PC-3 (cell line): ENCODE measurements around the gene PANK4. TPM values are rescaled to one million over a fixed set of nuclear protein-coding genes. Genes with fewer than 3 reads are reported as not detected.

Source experiments
- ATAC-seq: fragments of 200-7000 bp; cut with Tn5 transposase; 2 replicates; pipeline ENCODE4 v1.9.1; 2020; ENCODE audit warnings: mild to moderate bottlenecking, moderate library complexity
- BruUV-seq: library from RNA; stranded (reverse); fragments of 400-500 nt; replicated peaks from 2 replicates; lab custom pipeline; 2021; lab: Mats Ljungman, UMichigan
- CTCF ChIA-PET: fragments of 300-600 bp; sonication (Branson Sonifier 250); formaldehyde crosslinking; loops from one replicate; lab custom pipeline; 2022; ENCODE audit warnings: antibody characterized with exemption; lab: Charles Lee
- POLR2A ChIA-PET: fragments of 300-600 bp; sonication (Branson Sonifier 250); formaldehyde crosslinking; loops from one replicate; lab custom pipeline; 2022; ENCODE audit warnings: antibody characterized with exemption; ENCODE audit not compliant: unreplicated experiment; lab: Charles Lee
- DNase-seq: peaks from one replicate; pipeline ENCODE4 v3.0.0-alpha.2; 2015
- H2AFZ ChIP-seq: fragments of 300-600 bp; sonication (generic); 2 replicates; pipeline ENCODE4 v1.6.0; 2016; ENCODE audit warnings: antibody characterized with exemption, low read length
- H3F3A ChIP-seq: fragments of 300-600 bp; sonication (generic); one replicate; pipeline ENCODE4 v1.6.0; 2017; ENCODE audit warnings: antibody characterized with exemption, low read length, control low read depth, mild to moderate bottlenecking; ENCODE audit not compliant: unreplicated experiment
- H3K27ac ChIP-seq: fragments of 300-600 bp; sonication (generic); 2 replicates; pipeline ENCODE4 v1.5.1; 2016; ENCODE audit warnings: mild to moderate bottlenecking, low read length
- H3K27me3 ChIP-seq: fragments of 300-600 bp; sonication (generic); 2 replicates; pipeline ENCODE4 v1.6.1; 2016; ENCODE audit warnings: low read length, mixed read lengths
- H3K36me3 ChIP-seq: fragments of 300-600 bp; sonication (generic); 2 replicates; pipeline ENCODE4 v1.6.1; 2016; ENCODE audit warnings: low read depth, mixed run types, low read length, mixed read lengths
- H3K4me1 ChIP-seq: fragments of 300-600 bp; sonication (generic); 2 replicates; pipeline ENCODE4 v1.5.1; 2016; ENCODE audit warnings: low read length; ENCODE audit not compliant: insufficient read depth
- H3K4me2 ChIP-seq: fragments of 300-600 bp; sonication (generic); 2 replicates; pipeline ENCODE4 v1.6.0; 2016; ENCODE audit warnings: low read length
- H3K4me3 ChIP-seq: fragments of 300-600 bp; sonication (generic); 2 replicates; pipeline ENCODE4 v1.5.1; 2016; ENCODE audit warnings: mild to moderate bottlenecking, low read length, mixed read lengths
- H3K79me2 ChIP-seq: fragments of 300-600 bp; sonication (generic); 2 replicates; pipeline ENCODE4 v1.6.1; 2017; ENCODE audit warnings: low read length, mixed read lengths
- H3K9ac ChIP-seq: fragments of 300-600 bp; sonication (generic); 2 replicates; pipeline ENCODE4 v1.6.0; 2016; ENCODE audit warnings: mild to moderate bottlenecking, low read length
- H3K9me2 ChIP-seq: fragments of 300-600 bp; sonication (generic); replicated peaks from 2 replicates; pipeline ENCODE4 v1.6.1; 2016; ENCODE audit warnings: mixed run types, low read length, mixed read lengths
- H3K9me3 ChIP-seq: fragments of 300-600 bp; sonication (generic); 2 replicates; pipeline ENCODE4 v1.6.1; 2016; ENCODE audit warnings: low read length, mixed read lengths
- H4K20me1 ChIP-seq: fragments of 300-600 bp; sonication (generic); 2 replicates; pipeline ENCODE4 v1.6.1; 2016; ENCODE audit warnings: low read length, mixed read lengths
- EZH2 ChIP-seq: fragments of 300-600 bp; sonication (generic); IDR thresholded peaks from one replicate; pipeline ENCODE4 v1.6.1; 2017; ENCODE audit warnings: antibody characterized with exemption, mild to moderate bottlenecking, low read length; ENCODE audit not compliant: unreplicated experiment
- EZH2phosphoT487 ChIP-seq: fragments of 300-600 bp; sonication (generic); IDR thresholded peaks from 2 replicates; pipeline ENCODE4 v1.6.1; 2018; ENCODE audit warnings: mild to moderate bottlenecking, antibody characterized with exemption, low read length, borderline replicate concordance
- intact Hi-C: fragments of 100-400 bp; cut with micrococcal nuclease; formaldehyde crosslinking; loops from 2 replicates; pipeline ENCODE4 v1.9.0; 2023
- total RNA-seq: library from RNA; depleted of rRNA; stranded (reverse); fragments of >200 nt; gene quantifications from 2 replicates; pipeline ENCODE4 v1.2.3, GENCODE V29; 2014
- TF ChIP-seq, protein P1 (sequence below): fragments of 300-600 bp; sonication (generic); conservative IDR thresholded peaks from 2 replicates; pipeline ENCODE4 v1.5.1; 2017; ENCODE audit warnings: antibody characterized with exemption, low read depth, mild to moderate bottlenecking, low read length

Gene PANK4
- total RNA-seq, 1 experiment from 2014 or later, result 69.4 TPM

DNA sequence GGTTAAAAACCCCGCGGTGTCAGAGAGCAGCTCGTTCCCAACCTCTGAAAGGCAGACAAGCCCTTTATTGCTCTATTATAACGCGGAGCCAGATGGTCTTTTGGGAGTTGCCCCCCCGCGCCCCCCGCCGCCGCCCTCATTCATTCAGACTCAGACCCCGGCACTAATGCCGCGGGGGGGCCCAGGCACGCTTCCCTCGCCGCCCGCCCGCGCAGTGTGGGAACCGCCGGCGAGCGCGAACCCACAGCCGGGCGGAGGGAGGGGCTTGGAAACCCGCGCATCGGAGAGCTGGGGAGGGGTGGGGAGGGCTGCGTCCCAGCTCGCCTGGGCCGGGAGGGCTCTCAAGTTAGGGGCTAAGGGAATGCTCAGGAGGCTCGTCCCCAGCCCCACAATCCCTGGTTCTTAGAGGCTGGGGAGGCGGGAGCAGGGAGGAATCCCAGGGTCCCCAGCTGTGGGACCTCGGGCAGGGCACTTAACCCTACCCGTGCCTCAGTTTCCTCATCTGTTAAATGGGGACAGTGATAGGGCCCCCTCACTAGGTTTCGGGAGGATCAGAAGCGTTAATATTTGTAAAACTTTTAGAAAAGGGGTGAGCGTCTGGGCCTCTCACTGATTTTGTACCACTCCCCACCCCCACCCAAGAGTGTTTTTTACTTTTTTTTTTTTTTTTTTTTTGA lies 14.6 kb upstream of the PANK4 start:
- no peaks in the 10 kb centered on the region for H4K20me1 ChIP-seq
- no peak overlapping the region for H3K4me2 ChIP-seq
- peaks cover 6% of the 10 kb centered on the region for H3K4me1 ChIP-seq
- ChIA-PET POLR2A (no interaction called here), CTCF (no interaction called here)
- H3K27me3 ChIP-seq, result no peaks in the 10 kb centered on the region
- no peak overlapping the region for H3K9ac ChIP-seq
- no peaks in the 10 kb centered on the region for H3K9me3 ChIP-seq
- intact Hi-C loops, result no loop called here
- H3K4me3 ChIP-seq, result no peak overlapping the region
- no TSS peak for BruUV-seq
- H3K79me2 ChIP-seq, result no peaks in the 10 kb centered on the region
- no peak for DNase-seq
- ATAC-seq, result no peak
- no peak for TF ChIP-seq EZH2
- TF ChIP-seq EZH2phosphoT487, result no peak
- TF ChIP-seq, protein P1, sequence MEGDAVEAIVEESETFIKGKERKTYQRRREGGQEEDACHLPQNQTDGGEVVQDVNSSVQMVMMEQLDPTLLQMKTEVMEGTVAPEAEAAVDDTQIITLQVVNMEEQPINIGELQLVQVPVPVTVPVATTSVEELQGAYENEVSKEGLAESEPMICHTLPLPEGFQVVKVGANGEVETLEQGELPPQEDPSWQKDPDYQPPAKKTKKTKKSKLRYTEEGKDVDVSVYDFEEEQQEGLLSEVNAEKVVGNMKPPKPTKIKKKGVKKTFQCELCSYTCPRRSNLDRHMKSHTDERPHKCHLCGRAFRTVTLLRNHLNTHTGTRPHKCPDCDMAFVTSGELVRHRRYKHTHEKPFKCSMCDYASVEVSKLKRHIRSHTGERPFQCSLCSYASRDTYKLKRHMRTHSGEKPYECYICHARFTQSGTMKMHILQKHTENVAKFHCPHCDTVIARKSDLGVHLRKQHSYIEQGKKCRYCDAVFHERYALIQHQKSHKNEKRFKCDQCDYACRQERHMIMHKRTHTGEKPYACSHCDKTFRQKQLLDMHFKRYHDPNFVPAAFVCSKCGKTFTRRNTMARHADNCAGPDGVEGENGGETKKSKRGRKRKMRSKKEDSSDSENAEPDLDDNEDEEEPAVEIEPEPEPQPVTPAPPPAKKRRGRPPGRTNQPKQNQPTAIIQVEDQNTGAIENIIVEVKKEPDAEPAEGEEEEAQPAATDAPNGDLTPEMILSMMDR, result no peak
- no peaks in the 10 kb centered on the region for H3K36me3 ChIP-seq
- no peaks in the 10 kb centered on the region for H3F3A ChIP-seq
- no peaks in the 10 kb centered on the region for H3K9me2 ChIP-seq
- no peak overlapping the region for H2AFZ ChIP-seq
- H3K27ac ChIP-seq, result no peak overlapping the region

DNA sequence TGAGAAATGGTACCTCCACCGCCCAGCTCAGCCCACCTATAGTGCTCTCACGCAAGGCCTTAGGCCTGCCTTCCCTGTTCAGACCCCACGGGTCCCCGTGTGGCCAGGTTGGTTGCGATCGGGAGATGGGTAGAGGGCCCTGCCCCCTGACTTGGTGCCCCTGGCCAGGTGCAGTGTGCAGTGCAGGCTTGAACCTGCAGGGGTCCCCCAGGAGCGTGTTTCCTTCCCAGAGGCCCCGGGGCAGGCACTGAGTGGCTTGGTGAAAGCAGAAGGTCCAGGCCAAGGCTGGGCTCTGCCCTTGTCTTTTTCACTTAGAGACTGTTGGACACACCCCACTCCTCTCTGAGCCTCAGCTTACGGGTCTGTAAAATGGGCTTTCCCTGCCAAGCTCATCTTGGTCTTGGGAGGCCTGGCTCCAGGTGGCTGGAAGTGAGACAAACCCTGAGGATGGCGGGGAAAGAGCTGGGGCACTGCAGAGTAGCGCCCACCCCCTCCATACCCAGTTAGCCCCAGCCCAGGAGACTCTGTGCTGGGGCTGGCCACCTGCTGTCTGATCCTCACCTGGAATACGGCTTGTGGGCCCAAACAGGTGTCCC lies 13.0 kb upstream of the PANK4 start:
- BruUV-seq, result no TSS peak
- Histone ChIP-seq H4K20me1 (no peaks in the 10 kb centered on the region), H3K79me2 (no peaks in the 10 kb centered on the region), H3K4me1 (peaks cover 14% of the 10 kb centered on the region), H3K9me2 (no peaks in the 10 kb centered on the region), H3K4me2 (no peak overlapping the region), H3K27me3 (no peaks in the 10 kb centered on the region), H3K27ac (no peak overlapping the region), H2AFZ (no peak overlapping the region), H3F3A (no peaks in the 10 kb centered on the region), H3K9ac (no peak overlapping the region), H3K4me3 (no peak overlapping the region), H3K36me3 (no peaks in the 10 kb centered on the region), H3K9me3 (no peaks in the 10 kb centered on the region)
- DNase-seq (peak; percentile 47), ATAC-seq (no peak)
- CTCF ChIA-PET, result no interaction called here
- TF ChIP-seq EZH2phosphoT487 (no peak), EZH2 (no peak)
- TF ChIP-seq, protein P1, result peak; percentile 54; the same call in 1 of the 2 replicates
- POLR2A ChIA-PET, result no interaction called here
- intact Hi-C loops, result no loop called here

DNA sequence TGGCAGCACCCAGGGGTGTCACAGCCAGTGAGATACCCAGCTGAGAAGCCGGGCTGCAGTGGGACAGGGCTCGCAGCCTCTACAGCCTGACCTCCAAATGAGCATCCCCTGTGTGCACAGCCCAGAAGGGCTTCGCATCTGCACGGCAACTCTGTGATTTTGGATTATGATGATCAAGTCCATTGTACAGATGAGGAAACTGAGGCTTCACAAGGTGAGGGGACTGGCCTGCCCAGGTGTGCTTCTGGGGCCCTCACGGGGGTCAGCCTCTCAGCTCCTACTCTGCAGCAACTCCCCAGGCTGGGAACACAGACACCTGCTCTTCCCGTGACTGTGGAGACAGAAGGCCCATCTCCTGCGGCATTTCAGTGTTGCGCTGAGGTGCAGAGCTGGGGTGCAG lies 12.5 kb upstream of the PANK4 start:
- Histone ChIP-seq H3K9ac (no peak overlapping the region), H4K20me1 (no peaks in the 10 kb centered on the region), H2AFZ (no peak overlapping the region), H3K9me3 (no peaks in the 10 kb centered on the region), H3K79me2 (no peaks in the 10 kb centered on the region), H3K27ac (no peak overlapping the region), H3F3A (no peaks in the 10 kb centered on the region), H3K27me3 (no peaks in the 10 kb centered on the region), H3K4me1 (peaks cover 20% of the 10 kb centered on the region), H3K4me3 (no peak overlapping the region), H3K36me3 (no peaks in the 10 kb centered on the region), H3K4me2 (no peak overlapping the region), H3K9me2 (no peaks in the 10 kb centered on the region)
- ChIA-PET CTCF (no interaction called here), POLR2A (no interaction called here)
- intact Hi-C loops, result no loop called here
- no peak for DNase-seq
- no peak for ATAC-seq
- TF ChIP-seq EZH2 (no peak), EZH2phosphoT487 (no peak)
- TF ChIP-seq, protein P1, result no peak
- BruUV-seq, result no TSS peak
